HG03521 (cell line): ENCODE data around the gene ANKRD2.

Source experiments
- ATAC-seq: cut with Tn5 transposase; IDR thresholded peaks from one replicate; pipeline ENCODE4 v1.9.1; 2021; ENCODE audit warnings: mild to moderate bottlenecking, moderate library complexity; ENCODE audit not compliant: unreplicated experiment

Gene ANKRD2

DNA sequence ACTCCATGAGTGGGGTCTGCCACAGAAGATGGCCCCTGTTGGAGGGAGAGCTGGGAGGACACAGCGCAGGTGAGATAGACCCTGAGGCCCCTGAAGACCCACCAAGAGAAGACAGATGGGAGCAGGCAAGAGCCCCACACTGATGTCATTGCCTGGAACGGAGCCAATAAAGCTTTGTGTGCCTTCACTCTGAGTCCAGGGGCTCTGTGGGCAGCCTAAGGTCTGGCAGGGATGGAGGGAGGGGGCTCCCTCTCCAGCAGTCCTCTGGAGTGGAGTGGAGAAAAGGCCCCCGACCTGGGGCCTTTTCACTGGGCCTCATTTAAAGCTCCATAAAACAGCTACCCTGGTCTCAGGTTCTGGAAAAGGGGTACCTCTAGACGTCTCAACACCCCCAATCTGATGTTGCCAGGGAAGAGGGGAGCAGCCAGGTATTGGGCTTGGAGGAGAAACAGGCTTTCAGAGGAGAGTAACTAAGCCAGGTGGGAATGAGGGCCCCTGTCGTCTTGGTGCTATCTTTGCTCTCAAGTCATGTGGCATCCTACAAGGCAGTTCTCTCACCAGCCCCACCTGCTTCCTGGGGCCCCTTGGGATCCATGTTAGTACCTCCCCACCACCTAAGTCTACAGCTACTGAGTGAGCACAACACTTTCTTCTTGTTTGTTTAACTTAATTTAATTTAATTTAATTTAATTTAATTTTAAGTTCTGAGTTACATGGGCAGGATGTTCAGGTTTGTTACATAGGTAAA is 18.3 kb downstream of the ANKRD2 start:
- no peak for ATAC-seq

GRCh38 chr10:97593421-97593820 is 20.8 kb downstream of the ANKRD2 start:
- no peak for ATAC-seq

- ATAC-seq: no peak
These were observed 23.8 kb downstream of the ANKRD2 start for GRCh38 chr10:97596101-97597082.

- ATAC-seq: no peak
These were observed 25.2 kb downstream of the ANKRD2 start for GRCh38 chr10:97597778-97598177.

- no peak for ATAC-seq
These were observed 26.1 kb downstream of the ANKRD2 start for GRCh38 chr10:97598407-97599271.

DNA sequence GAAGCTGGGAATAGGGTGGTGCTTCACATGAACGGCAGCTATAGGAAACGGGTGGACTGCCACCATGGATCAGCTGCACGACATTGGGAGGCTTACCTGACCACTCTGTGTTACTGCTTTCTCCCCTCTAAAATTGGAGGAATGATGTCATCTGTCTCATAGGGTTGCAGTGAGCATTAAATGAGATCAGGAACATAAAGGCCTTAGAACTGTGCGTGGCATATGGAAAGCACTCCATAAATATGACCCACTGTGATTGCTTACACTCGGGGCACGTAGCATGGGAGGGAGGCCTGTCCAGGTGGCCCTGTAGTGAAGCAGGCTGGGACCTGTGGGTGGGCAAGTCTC is 26.7 kb downstream of the ANKRD2 start:
- no peak for ATAC-seq

GRCh38 chr10:97600616-97601015 is 28.0 kb downstream of the ANKRD2 start:
- no peak for ATAC-seq

GRCh38 chr10:97601268-97602215 is 29.0 kb downstream of the ANKRD2 start:
- ATAC-seq: no peak

- ATAC-seq: no peak
These were observed 34.6 kb downstream of the ANKRD2 start for GRCh38 chr10:97607095-97607636.

- no peak for ATAC-seq
These were observed 36.5 kb downstream of the ANKRD2 start for GRCh38 chr10:97608991-97609561.

DNA sequence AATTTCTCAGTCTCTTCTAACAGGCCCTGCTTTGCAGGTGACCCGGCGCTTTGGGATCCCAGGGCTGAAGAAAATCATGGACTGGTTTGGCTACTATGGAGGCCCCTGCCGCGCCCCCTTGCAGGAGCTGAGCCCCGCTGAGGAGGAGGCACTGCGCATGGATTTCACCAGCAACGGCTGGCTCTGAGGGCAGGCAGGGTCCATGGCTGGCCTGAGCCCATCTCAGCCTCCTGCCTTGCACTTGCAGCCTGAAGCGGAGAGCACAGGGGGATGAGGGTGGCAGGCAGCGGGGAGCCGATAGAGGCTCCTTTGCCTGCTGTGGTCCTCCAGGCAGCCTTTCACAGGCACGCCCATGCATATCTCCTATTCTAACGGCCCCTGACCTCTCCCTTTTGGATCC is 38.9 kb downstream of the ANKRD2 start:
- ATAC-seq: no peak

DNA sequence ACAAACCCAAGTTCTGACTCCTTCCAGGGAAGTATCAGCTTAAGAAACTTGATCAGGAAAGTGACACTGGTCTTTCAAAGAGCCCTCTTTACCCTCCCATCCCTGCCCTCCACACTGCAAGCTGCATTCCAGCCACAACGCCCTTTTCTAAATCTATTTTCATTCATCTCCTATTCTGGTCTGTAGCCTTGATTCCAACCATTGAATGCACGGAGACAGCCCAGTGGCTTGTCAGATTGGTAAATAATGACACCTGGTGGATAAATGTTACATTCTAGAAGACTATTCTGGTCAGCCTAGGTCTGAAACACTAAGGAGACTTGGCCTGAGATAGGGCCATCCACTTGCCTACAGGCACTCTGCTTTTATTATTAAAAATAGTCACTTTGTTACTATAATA is 39.8 kb downstream of the ANKRD2 start:
- ATAC-seq: no peak

DNA sequence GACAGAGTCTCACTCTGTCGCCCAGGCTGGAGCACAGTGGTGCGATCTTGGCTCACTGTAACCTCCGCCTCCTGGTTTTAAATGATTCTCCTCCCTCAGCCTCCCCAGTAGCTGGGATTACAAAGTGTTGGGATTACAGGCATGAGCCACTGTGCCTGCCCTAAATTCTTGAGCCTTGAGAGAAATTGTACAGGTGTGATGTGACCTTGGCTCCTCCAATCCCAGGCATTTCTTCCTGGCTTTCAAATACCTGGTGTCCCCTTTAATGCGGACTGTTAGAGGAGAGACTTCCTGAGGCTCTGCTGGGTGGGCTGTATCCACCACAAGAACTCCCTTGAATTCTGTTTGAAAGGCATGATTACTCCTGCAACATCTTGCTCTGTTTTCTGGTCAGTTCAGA is 45.7 kb downstream of the ANKRD2 start:
- no peak for ATAC-seq

GRCh38 chr10:97618733-97619132 is 46.2 kb downstream of the ANKRD2 start:
- ATAC-seq: no peak

- no peak for ATAC-seq
These were observed 50.7 kb downstream of the ANKRD2 start for GRCh38 chr10:97623277-97623676.

DNA sequence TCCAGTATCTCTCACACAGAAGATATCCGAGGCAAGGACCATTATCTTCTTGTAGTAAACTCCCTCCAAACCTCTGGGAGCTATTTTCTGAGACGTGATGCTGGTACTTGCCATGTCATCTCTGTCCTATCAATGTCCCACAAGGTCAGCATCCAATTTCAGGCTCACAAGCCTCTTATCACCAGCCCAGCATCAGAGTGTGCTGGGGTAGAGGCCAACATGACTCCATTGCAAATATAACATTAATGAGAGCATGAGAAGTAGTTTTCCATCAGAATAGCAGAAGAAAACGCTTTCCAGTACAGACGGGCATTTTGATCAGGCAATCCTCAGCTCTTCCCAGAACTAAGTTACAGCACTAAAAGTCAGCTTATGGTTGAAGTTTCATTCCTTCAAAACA is 55.2 kb downstream of the ANKRD2 start:
- no peak for ATAC-seq

DNA sequence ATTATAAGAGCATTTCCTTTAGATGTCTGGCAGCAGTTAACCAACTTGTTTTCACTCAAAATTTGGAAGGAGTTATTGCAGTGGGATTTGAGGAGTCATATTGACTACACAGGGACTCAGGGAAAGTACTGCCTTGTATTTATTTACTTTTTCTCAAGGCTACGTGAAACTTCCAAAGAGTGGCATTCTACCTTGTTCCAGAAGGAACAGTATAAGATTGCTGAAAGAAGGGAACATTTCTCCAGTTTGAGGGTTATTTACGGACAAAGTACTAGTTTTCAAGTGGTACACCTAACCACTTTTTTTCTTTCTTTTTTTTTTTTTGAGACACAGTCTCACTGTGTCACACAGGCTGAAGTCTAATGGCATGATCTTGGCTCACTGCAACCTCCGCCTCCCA is 55.6 kb downstream of the ANKRD2 start:
- ATAC-seq: no peak

- no peak for ATAC-seq
These were observed 56.7 kb downstream of the ANKRD2 start for GRCh38 chr10:97629289-97629688.

DNA sequence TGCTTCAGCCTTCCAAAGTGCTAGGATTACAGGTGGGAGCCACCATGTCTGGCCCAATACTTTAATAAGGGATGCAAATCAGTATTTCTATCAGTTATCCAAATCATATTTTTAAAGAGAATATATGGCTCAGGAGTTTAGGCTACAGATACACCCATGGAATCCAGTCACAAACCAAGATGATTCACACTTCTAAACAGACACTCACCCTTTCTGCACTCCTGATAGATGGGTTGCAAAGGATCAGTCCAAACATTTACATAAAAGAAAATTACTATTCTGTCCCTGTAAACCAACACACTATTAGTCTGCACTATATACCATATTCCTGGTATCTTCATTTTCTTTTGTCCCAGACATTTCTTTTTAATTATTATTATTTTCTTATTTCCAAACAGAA is 58.5 kb downstream of the ANKRD2 start:
- no peak for ATAC-seq
